Esophagus muscularis mucosa (tissue), 4 donors: ENCODE data around the gene ODF4.

Source experiments
- CTCF ChIP-seq, 3 experiments: fragments of 200-600 bp in 2 of 3; fragments of 450-650 bp in 1 of 3; sonication (generic) in 2 of 3; IDR thresholded peaks; one replicate each; pipeline ENCODE4 v1.5.1; 2017 to 2019; ENCODE audit warnings: antibody characterized with exemption in 3 of 3, mild to moderate bottlenecking in 2 of 3, moderate library complexity in 1 of 3
- EP300 ChIP-seq: sonication (generic); formaldehyde crosslinking; IDR thresholded peaks from one replicate; pipeline ENCODE4 v1.6.1; 2017; ENCODE audit warnings: antibody characterized with exemption
- POLR2A ChIP-seq: fragments of 450-650 bp; IDR thresholded peaks from one replicate; pipeline ENCODE4 v1.6.1; 2017; ENCODE audit warnings: antibody characterized with exemption, moderate library complexity, mild to moderate bottlenecking, low read depth
- POLR2AphosphoS5 ChIP-seq, 2 donors: sonication (generic); formaldehyde crosslinking; IDR thresholded peaks; one replicate each; pipeline ENCODE4 v1.6.1; 2017; ENCODE audit warnings: antibody characterized with exemption in 2 of 2

- TF ChIP-seq CTCF (IDR thresholded peaks at IDR 0.05) (no peak), POLR2AphosphoS5 (IDR thresholded peaks at IDR 0.05) (no peak), EP300 (no peak), POLR2A (no peak)
These were observed 27.4 kb upstream of the ODF4 start for GRCh38 chr17:8312251-8312650.
